HEK293 (cell line): ENCODE measurements around the gene SELENOI.

ENCODE experiments used
- CTCF ChIP-seq: fragments of 450-650 bp; formaldehyde crosslinking; IDR thresholded peaks from 2 replicates; pipeline ENCODE4 v1.5.1; 2016; ENCODE audit warnings: missing biosample characterization, missing genetic modification characterization
- GLI4 ChIP-seq: fragments of 450-650 bp; formaldehyde crosslinking; IDR thresholded peaks from 2 replicates; pipeline ENCODE4 v1.5.1; 2016; ENCODE audit warnings: missing biosample characterization, missing genetic modification characterization
- HOXD13 ChIP-seq: sonication (generic); formaldehyde crosslinking; IDR thresholded peaks from 2 replicates; pipeline ENCODE4 v1.8.0; 2022; ENCODE audit warnings: missing genetic modification reagents, borderline replicate concordance
- MZF1 ChIP-seq: fragments of 450-650 bp; formaldehyde crosslinking; IDR thresholded peaks from 2 replicates; pipeline ENCODE4 v1.5.1; 2017; ENCODE audit warnings: missing biosample characterization, missing genetic modification characterization, borderline replicate concordance
- YY1 ChIP-seq: fragments of 450-650 bp; formaldehyde crosslinking; IDR thresholded peaks from 2 replicates; pipeline ENCODE4 v1.5.1; 2018; ENCODE audit warnings: missing biosample characterization, missing genetic modification characterization
- ZNF184 ChIP-seq: fragments of 450-650 bp; IDR thresholded peaks from 2 replicates; pipeline ENCODE4 v1.5.1; 2018; ENCODE audit warnings: missing biosample characterization, mild to moderate bottlenecking, missing genetic modification characterization
- ZNF24 ChIP-seq: fragments of 450-650 bp; formaldehyde crosslinking; IDR thresholded peaks from 2 replicates; pipeline ENCODE4 v1.5.1; 2016; ENCODE audit warnings: missing biosample characterization, missing genetic modification characterization
- ZNF416 ChIP-seq: fragments of 450-650 bp; formaldehyde crosslinking; IDR thresholded peaks from 2 replicates; pipeline ENCODE4 v1.5.1; 2016; ENCODE audit warnings: missing biosample characterization, missing genetic modification characterization
- ZNF768 ChIP-seq: fragments of 450-650 bp; formaldehyde crosslinking; IDR thresholded peaks from 2 replicates; pipeline ENCODE4 v1.5.1; 2018; ENCODE audit warnings: missing biosample characterization, mild to moderate bottlenecking, missing genetic modification characterization
- TF ChIP-seq, protein P1 (sequence below): sonication (generic); formaldehyde crosslinking; IDR thresholded peaks from 2 replicates; pipeline ENCODE4 v1.8.1; 2022; ENCODE audit warnings: mild to moderate bottlenecking, moderate library complexity, missing genetic modification reagents

- TF ChIP-seq MZF1 (tag by site-specific recombination) (no peak), ZNF184 (tag by site-specific recombination) (no peak), CTCF (tag by site-specific recombination) (no peak), GLI4 (tag by site-specific recombination) (no peak), YY1 (no peak), ZNF416 (tag by site-specific recombination) (no peak), ZNF24 (tag by site-specific recombination) (no peak), ZNF768 (tag by site-specific recombination) (no peak), HOXD13 (CRISPR knock-in tag) (no peak)
- TF ChIP-seq, protein P1, sequence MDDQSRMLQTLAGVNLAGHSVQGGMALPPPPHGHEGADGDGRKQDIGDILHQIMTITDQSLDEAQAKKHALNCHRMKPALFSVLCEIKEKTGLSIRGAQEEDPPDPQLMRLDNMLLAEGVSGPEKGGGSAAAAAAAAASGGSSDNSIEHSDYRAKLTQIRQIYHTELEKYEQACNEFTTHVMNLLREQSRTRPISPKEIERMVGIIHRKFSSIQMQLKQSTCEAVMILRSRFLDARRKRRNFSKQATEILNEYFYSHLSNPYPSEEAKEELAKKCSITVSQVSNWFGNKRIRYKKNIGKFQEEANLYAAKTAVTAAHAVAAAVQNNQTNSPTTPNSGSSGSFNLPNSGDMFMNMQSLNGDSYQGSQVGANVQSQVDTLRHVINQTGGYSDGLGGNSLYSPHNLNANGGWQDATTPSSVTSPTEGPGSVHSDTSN (CRISPR knock-in tag): no peak
Observed at GRCh38 chr2:26407526-26407925, 61.6 kb downstream of the SELENOI start.
